NK-92 (cell line): ENCODE data around the gene DHX16.

Experiments
- DNase-seq: peaks from one replicate; lab custom pipeline; 2025; ENCODE audit not compliant: unreplicated experiment; lab: John Stamatoyannopoulos, UW

The DHX16 gene

DNA sequence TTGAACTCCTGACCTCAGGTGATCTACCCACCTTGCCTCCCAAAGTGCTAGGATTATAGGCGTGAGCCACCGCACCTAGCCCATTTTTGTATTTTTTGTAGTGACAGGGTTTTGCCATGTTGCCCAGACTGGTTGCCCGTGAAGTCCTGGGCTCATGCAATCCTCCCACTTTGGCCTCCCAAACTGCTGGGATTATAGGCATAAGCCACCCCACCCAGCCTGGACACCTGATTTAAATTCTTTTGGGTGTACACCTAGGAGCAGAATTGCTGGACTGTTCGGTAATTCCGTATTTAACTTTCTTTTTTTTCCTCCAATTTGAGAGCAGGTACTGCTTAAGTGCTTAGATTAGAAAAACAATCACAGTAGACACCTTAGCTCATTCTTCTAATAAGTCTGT is 23.6 kb upstream of the DHX16 start:
- no peak for DNase-seq

DNA sequence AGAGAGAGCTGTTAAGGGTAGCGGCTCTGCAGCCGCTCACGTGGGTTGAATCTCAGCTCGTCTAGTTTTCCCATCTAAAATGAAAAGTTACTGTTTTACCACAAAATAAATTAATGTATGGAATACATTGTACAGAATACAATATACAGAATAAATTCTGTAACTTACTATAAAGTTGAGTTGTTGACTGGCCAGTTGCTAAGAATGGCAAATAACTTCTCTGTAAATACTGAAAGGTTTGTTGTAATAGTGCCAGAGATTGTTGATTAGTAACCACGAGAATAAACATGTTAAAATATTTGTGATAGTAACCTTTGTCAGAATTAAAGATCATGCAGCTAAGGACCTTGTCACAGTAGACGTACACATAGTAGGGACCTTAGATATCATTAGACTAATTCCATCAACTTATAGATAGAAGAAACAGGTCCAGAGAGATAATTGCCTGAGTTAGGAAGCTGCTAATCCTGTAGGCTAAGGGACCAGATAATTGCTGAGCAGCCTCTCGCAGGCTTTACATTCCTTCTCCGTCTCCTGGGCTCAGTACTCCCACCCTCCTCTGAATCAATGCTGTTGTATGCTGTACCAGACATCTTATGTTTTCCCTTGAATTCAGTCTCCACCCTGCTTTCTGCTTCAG is 18.5 kb upstream of the DHX16 start:
- no peak for DNase-seq

DNA sequence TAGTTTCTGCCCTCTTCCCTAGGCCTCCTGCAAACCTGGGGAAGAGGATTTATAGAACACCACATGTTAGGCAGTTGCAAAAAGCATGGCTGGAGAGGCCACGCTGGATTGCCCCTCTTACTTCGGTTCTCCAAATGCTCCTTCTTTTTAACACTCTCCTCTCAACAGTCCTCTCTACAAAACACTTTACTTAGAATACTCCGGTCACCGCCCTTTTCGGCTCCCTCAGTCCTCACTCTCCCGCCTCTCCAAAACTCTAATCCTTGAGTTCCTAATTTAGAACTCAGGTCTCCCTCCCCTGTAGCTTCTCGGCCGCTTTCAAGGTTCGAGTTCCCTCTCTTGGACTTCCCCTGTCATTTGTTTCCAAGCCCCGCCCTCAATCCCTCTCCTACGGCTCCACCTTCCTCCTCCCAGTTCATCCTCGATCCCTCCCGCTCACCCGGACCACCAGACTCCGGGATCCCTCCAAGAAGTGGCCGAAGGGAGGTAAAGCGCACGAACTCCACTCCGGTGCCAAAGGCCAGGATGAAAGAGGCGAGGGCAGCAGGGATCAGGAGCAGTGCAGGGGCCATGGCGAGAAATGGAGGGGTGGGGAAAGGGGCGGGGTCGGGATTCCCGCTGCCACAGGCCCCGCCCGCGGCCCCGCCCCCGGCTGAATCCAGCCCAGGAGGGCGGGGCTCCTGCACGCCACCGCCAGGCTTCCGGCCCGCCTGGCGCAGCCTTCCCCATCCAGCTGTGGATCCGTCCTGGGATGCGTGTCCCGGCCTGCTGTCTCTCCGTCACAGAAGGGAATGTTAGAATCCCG is 17.8 kb upstream of the DHX16 start, which contains the start of gene NRM:
Gene NRM (minus strand): TSS at position 582 of the 805 bp plus-strand sequence. CDS start 10 bp downstream, at position 572.
- DNase-seq: no peak

DNA sequence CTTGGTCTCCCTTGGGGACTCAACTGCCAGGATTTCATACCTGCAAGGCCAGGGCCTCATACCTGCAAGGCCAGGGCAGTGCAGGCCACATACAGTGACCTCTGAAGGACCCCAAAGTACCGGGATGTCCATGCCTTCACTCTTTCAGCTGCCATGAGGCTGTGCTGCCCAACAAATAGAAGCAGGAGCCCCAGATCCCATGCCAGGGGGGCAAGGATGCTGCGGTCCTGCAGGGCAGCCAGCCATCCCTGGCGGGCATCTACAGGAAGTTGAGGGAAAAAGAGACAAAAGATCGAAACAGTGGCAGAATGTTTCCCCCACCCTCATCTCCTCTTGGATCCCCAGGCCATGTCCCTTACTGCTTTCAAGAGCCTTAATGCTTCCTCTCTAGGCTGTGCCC is 17.2 kb upstream of the DHX16 start:
- DNase-seq: no peak

DNA sequence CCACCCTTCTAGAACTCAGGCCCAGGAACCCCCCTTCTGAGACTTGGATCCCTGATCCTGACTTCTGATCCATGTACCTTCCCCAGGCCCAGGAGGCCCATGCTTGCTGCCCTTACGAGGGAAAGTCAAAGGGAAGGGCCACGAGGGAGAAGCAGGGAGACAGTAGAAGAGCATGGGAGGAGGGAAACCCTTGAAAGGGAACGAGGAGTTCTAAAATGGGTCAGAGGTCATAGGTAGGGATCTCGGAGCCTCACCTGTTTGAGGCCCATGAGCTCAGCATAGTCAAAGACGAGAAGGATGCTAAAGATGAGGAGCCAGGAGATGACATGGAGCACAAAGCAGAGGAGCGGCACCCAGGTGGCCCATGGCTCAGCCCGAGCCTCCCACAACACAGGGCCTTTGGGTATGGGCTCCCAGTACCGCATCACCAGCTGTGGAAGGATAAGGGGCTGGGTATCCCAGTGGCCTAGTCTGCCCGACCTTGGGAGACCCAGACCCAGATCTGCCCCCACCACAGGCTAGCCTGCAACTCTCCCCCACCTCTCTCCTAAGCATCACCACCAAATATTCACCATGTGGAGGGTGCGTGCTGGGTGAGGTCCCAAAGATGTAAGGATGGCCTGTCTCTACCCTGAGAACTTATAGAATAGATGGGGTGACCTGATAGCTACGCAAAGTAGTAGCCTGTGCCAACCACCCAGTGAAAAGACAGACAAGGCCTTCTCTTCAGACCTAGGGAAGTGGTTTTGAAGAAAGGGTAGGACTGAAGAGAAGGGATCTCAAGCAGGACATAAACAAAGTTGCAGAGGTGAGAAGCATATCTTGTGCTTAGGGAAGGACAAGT is 16.4 kb upstream of the DHX16 start:
- no peak for DNase-seq

DNA sequence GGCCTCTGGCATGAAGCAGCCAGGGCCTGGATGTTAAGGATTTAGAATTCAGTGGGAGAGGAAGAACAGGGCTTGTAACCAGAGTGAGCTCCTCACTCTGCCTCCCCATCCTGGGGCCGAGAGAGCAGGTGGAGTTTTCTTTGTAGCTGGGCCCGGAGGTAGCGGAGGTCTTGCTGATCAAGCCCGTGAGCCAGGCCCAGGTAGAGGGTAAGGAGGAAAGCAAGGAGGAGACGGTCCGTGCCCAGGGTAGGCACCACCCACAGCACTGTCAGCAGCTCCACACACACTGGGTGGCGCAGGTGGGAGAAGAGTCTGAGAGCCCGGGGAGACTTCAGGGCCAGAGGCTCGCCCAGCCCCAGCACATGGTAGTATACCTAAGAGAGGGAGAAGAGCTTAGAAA is 15.8 kb upstream of the DHX16 start:
- no peak for DNase-seq

DNA sequence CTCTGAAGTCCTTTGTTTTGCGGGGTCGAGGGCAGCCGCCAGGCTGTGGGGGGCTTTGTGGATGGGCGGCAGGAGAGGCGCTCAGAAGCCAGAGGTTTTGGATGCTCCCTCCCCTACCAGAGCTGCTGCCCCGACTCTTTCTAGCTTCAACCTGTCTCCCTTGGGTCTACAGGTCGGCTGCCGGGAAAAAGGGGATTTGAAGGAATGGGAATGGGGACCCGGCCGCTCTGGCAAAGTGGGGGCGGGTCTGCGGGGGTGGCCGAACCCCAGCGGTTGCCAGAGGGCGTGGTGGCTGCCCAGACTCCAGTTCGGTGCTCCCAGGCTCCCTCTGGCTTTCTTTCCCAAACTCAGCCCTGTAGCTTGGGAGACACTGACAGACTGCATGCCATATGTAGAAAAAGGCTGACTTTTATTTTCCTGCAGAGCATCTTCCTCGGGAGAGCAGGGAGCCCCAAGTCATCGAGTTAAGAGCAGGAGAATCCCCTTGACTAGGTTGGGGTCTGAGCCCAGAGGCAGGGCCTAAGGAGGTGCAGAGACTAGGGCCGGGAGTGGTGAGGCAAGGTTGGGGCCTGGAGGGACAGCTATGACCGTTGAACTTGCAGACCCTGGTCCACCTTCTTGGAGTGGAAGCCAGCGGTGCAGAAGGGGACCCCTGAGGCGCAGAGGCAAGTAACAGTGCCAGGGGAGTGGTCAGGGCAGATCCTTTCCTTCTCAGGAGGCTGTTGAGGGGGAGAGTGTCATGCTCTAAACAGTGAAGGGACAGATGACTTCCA is 15.0 kb upstream of the DHX16 start:
- no peak for DNase-seq

DNA sequence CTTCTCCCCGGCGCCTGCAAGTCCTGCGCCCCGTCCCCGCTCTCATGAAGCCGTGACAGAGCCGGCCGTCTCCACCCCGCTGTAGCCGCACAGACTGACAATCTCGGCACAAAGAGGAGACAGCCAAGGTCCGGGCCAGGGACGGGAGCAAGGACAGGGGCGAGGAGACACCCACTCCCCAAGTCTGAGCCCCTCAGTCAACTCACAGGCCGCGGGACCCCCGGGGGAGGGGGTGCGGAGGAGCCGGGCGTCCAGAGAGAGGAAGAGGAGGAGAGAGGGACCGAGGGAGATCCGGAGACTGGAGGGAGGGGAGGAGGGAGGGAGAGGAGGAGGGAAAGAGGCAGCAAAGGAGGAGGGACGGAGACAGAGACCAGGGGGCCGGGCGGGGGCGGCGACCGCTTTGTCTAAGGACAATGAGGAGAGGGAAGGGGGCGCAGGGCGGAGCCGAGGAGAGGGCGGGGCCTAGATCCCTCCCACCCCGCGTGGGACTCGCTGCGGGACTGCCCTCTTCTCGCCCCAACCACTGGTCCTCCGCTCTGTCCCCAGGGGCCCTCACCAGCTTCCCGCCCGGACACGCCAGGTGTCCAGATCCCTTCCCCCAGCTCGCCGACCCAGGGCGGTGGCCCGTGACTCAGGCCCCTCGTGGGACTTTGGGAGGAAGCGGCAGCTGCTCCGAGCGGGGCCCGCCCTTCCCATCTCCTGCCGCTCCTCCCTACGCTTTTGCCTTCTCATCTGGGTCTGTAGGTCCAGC is 14.3 kb upstream of the DHX16 start:
- no peak for DNase-seq

DNA sequence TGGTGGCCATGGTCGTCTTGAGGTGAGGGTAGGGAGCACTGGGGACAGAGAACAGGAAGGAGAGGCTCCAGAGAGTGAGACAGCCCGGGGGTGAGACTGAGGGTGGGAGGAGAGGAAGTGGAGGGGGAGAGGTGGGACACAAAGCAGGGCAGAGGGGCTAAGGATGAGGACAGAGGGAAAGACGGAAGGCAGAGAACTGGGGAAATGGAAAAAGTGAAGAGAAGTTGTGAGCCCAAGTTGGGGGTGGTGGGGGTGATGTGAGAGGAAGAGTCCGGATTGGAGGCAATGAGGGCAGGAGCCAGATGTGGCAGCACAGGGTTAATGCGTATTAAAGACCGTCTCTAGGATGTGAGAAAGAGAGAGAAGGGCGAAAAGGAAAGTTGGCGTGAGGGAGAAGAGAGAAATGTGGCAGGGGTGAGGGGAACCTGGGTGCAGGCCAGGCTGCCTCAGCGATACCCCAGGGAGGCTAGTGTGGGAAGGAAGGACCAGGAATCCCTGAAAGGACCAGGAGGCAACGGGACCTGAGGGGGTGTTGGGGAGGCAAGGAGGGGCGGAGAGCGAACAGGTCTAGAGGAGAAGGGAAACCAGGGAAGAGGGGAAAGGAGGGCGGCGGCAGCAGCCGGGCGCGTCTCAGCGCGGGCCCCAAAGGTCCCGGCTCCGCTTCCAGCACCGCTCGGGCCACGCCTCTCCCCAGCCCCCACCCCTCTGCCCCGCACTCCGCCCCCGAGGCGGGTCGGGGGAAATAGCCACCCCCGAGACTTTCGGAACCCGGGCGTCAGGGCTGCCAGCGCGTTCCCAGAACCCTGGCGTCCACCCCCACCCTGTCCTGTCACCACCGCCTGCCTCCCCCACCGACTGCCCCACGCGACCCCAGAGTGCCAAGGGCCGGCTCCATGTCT is 13.5 kb upstream of the DHX16 start, which contains the start of gene PPP1R18:
Gene PPP1R18 (minus strand): TSS at position 637 of the 899 bp plus-strand sequence. CDS start 627 bp downstream, at position 10.
- no peak for DNase-seq

DNA sequence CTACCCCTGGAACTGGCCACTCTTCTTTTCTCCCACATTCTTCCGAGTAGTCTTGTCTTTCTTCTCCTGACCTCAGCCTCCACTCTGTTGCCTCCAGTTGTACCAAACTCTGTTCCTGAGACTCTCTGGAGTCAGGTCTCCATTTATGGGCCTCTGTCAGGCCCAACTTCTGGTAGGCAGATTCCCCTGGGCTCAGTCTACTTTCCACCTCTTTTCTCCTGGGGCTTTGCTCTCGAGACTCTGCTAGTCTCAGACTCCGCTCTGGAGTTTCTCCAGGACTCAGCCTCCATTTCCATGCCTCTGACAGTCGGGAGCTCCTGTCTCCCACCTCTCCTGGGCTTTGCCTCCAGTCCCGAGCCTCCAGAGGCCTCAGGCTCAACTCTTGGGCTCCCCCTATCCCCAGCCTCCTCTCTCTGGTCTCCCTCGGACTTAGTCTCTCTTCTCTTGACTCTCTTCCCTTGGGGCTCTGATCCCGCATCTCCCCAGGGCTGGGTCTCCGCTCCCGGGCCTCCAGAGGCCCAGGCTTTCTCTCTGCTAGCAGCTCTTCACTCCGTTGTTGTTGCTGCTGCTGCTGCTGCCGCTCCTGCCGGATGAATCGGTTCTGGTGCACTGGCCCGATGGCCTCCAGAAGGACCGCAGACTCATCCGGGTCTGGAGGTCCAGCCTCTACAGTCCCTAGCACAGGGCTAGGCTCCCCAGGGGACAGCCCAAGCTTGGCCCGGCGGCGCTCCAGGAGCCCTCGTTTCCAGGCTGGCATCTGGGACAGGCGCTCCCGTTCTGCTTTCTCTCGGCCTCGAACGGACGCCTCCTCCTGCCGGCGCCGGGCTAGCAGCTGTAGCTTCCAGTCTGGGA is 12.6 kb upstream of the DHX16 start:
- no peak for DNase-seq

DNA sequence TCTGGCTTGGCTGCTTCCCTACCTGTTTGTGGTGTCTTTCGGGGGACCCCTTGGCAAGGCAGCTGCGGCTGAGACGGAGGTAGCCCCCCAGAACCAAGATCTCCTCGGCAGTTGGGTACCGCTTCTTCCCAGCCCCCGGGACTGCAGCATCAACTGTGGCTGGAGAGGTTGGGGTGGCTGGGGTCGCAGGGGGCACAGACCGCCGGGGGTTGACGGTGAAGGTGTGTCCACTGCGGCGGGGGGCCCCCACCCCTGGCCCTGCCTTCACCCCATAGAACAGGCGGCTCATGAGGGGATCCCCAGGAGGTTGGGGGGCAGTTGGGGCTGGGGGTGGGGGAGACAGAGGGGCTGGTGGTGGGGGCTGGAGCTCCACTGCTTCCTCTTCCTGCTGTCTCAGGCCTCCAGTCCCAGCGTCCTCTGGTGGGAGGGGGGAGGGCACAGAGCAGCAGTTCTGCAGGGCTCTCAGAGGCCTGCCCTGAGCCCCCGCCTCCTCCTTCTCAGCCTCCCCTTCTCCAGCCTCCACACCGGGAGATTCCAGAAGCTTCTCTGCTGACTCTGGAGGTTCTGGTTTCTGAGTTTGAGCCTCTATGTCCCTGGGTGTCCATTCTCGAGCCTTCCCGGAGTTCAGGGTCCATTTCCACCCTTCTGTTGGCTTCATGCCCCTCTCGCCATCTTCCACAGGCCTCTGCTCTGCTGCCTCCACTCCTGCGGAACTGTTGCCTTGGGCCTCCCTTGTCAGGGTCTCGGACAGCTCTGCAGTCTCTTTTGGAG is 11.8 kb upstream of the DHX16 start:
- DNase-seq: no peak

DNA sequence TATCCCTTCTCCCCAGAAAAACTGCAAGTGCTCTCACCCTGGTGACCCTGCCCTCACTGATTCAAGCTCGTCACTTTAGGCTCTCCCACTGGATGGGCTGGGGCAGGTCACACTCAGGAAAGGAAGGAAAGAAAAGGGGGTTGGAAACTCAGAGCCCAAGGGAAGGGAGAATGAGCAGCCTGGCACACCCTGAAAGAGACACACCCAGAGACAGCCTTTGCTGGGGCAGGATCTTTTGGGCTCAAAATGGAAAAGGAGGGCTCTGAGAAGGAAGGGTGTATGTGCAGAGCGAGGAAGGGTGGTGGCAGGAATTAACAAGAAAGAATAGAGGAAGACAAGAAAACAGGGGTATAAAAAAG is 11.2 kb upstream of the DHX16 start:
- DNase-seq: no peak

DNA sequence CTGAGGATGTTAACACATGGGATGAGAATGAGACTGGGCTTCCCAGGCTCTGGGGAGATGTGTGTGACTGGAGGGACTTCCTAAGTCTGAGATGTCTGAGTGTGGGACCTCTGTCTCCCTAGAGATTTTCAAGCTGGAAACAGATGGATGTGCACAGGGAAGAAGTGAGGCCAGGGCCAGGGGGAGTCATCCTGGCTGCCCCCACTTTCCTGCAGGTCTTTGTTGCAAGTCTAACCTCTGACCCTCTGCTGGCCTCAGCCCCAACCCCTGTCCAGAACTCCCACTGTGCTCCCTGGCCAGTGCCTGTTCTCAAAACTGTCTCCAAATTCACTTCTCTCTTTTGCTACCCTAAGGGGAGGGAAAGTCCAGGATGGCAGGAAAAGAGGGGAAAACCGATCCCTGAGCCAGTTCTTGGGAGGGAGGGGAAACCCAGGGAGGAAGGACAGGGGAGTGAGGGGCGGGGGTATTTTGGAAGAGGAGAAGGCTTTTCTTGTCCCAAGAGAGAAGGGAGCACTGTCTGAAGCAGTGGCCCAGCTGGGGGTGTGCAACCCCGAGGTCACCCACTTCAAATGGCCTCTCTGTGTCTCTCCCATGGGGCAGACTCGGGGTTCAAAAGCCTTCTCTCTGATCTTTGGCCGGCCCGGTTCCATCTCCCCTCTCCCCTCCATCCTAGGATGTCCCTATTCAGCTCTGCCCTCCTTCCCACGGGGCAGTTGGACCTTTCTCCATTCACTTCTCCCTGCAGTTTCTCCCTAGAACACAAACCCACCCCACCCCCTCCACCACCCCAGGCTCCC is 10.6 kb upstream of the DHX16 start:
- no peak for DNase-seq

DNA sequence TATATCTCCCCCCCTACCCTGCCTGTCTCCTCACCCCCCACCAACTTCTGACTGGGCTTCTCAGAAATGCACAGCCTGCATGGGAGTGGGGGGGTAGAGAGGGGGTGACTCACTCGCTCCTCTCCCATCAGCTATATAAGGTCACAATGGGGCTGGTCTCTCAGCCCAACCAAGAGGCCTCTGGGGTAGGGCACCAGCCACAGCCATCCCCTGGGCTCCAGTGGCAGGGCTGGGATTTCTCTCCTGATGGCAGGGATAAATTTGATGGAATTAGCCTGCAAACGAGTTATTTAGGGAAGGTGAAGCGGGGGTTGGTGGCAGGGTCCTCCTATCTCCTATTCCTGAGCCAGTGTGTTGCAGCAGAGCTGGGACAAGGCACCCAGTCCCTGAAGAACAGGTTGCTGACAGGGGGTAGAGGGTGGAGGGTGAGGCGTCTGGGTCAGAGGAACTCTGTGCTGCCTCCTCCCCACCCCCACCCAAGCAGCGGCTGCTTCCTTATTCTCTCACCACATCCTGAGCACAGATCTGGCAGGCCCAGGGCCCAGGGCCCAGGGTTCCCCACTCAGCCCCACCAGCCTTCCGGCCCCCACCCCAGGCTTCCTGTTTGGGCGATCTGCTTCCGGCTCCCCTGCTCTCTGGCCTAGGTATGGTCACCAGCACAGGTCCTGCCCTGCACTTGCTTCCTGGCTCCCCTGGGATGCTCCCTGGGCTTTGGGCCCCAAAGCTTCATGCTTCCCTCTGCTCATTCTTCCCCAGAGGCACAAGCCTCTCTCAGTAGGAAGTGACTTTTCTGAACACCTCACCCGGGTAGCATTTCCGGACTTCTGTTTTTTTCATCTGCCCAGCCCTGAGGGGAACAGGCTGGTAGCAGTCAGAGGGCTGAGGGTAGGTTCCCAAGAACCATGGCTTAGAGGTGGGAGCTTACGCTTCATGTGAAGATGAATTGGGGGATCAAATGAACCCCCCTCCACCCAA is 9.6 kb upstream of the DHX16 start:
- no peak for DNase-seq

DNA sequence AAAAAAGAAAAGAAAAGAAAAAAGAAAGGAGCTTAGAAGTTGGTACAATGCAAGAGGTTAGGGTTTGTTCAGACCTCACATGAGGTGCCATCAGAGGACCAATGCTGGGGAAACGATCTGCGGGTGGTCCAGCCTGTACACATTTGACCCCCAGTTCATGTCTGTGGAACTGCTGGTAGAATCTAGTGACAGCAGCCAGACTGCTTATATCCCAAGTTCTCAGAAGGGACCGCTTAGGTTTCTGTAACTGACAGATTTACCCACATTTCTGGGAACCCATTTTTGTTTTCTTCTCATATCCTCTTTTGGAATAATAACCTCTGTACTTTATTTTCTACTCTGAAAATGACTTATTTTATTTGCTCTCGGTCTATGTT is 8.9 kb upstream of the DHX16 start:
- DNase-seq: no peak
